HG02973 (cell line): ENCODE results near the gene ACTC1.

ENCODE experiments used
- ATAC-seq: cut with Tn5 transposase; IDR thresholded peaks from one replicate; pipeline ENCODE4 v1.9.1; 2021; ENCODE audit warnings: moderate library complexity; ENCODE audit not compliant: unreplicated experiment

ACTC1 gene

GRCh38 chr15:34759992-34760391 lies 35.4 kb downstream of the ACTC1 start:
- ATAC-seq, result no peak

GRCh38 chr15:34759347-34759746 lies 36.0 kb downstream of the ACTC1 start:
- no peak for ATAC-seq

GRCh38 chr15:34757262-34757661 lies 38.1 kb downstream of the ACTC1 start:
- no peak for ATAC-seq

GRCh38 chr15:34755419-34755773 lies 40.0 kb downstream of the ACTC1 start:
- no peak for ATAC-seq

- no peak for ATAC-seq
Observed at GRCh38 chr15:34754674-34755418, 40.5 kb downstream of the ACTC1 start, which contains the start of gene GJD2. Gene GJD2, minus strand, starts transcription at chr15:34754998. Its CDS starts 510 bp downstream, at chr15:34754488.

- ATAC-seq, result no peak
Observed at GRCh38 chr15:34754171-34754601, 41.2 kb downstream of the ACTC1 start.

- ATAC-seq, result no peak
Observed at GRCh38 chr15:34753236-34753894, 42.0 kb downstream of the ACTC1 start.

GRCh38 chr15:34749691-34750090 lies 45.7 kb downstream of the ACTC1 start:
- no peak for ATAC-seq
